Measurements from ENCODE around the gene DEPDC1. TPM values are rescaled to one million over a fixed set of nuclear protein-coding genes. Genes with fewer than 3 reads are reported as not detected.
"Not testable (repeated sequence)": the region's sequence is repeated elsewhere in the genome, so short reads cannot be mapped to it uniquely, and the experiment has no call there.

Gene DEPDC1
- total and polyA plus RNA-seq, 4 donors: 0.28 to 4.1 (median 0.40) TPM

GRCh38 chr1:68484618-68485017 lies 12.3 kb downstream of the DEPDC1 start:
- TF ChIP-seq CTCF (IDR thresholded peaks at IDR 0.05; ENCODE audit: control extremely low read depth, extremely low read depth): no peak
- Histone ChIP-seq H3K9me3 (ENCODE audit: control insufficient read depth in 4 of 4, insufficient read depth in 3 of 4, low read length in 3 of 4) (no peaks in the 10 kb centered on the region), H3K36me3 (ENCODE audit: control insufficient read depth in 4 of 4, insufficient read depth in 4 of 4, low read length in 4 of 4) (peaks cover 0 to 6% (median 2%) of the 10 kb centered on the region in 4 donors), H3K9ac (ENCODE audit: insufficient read depth in 1 of 2, low read length in 2 of 2) (no peak overlapping the region), H3K27ac (ENCODE audit: low read depth in 1 of 2, low read length in 1 of 2) (no peak overlapping the region), H3K27me3 (ENCODE audit: control insufficient read depth in 3 of 3, insufficient read depth in 3 of 3, low read length in 2 of 3) (no peaks in the 10 kb centered on the region), H3K4me3 (no peak overlapping the region), H3K4me1 (ENCODE audit: control insufficient read depth in 5 of 5, insufficient read depth in 5 of 5, low read length in 5 of 5) (no peaks in the 10 kb centered on the region)
- no peak for DNase-seq
- ATAC-seq (ENCODE audit: insufficient read depth, low FRiP score): no peak
- WGBS, 2 donors: 95 to 100% methylated on average over 1 of the region's 1 CpG

GRCh38 chr1:68481041-68481440 lies 15.8 kb downstream of the DEPDC1 start:
- 91% methylated on average over 3 of the region's 3 CpGs for WGBS, 2 donors

GRCh38 chr1:68479501-68479900 lies 17.4 kb downstream of the DEPDC1 start:
- Histone ChIP-seq H3K4me1 (ENCODE audit: control insufficient read depth in 5 of 5, insufficient read depth in 5 of 5, low read length in 5 of 5) (no peaks in the 10 kb centered on the region), H3K9me3 (ENCODE audit: control insufficient read depth in 4 of 4, insufficient read depth in 3 of 4, low read length in 3 of 4) (no peaks in the 10 kb centered on the region), H3K27ac (ENCODE audit: low read depth in 1 of 2, low read length in 1 of 2) (no peak overlapping the region), H3K9ac (ENCODE audit: insufficient read depth in 1 of 2, low read length in 2 of 2) (no peak overlapping the region), H3K36me3 (ENCODE audit: control insufficient read depth in 4 of 4, insufficient read depth in 4 of 4, low read length in 4 of 4) (peaks cover 0 to 13% (median 2%) of the 10 kb centered on the region in 4 donors), H3K27me3 (ENCODE audit: control insufficient read depth in 3 of 3, insufficient read depth in 3 of 3, low read length in 2 of 3) (no peaks in the 10 kb centered on the region), H3K4me3 (no peak overlapping the region)
- DNase-seq (no peak), ATAC-seq (ENCODE audit: insufficient read depth, low FRiP score) (no peak)
- TF ChIP-seq CTCF (IDR thresholded peaks at IDR 0.05; ENCODE audit: control extremely low read depth, extremely low read depth): no peak
- WGBS, 2 donors: 95 to 97% methylated on average over 2 of the region's 2 CpGs

More at GRCh38 chr1:68481041-68481440, 15.8 kb downstream of the DEPDC1 start:
- Histone ChIP-seq H3K4me1 (ENCODE audit: control insufficient read depth in 5 of 5, insufficient read depth in 5 of 5, low read length in 5 of 5) (no peaks in the 10 kb centered on the region), H3K36me3 (ENCODE audit: control insufficient read depth in 4 of 4, insufficient read depth in 4 of 4, low read length in 4 of 4) (peaks cover 0 to 13% (median 2%) of the 10 kb centered on the region in 4 donors), H3K4me3 (no peak overlapping the region), H3K9me3 (ENCODE audit: control insufficient read depth in 4 of 4, insufficient read depth in 3 of 4, low read length in 3 of 4) (no peaks in the 10 kb centered on the region), H3K27ac (ENCODE audit: low read depth in 1 of 2, low read length in 1 of 2) (no peak overlapping the region), H3K27me3 (ENCODE audit: control insufficient read depth in 3 of 3, insufficient read depth in 3 of 3, low read length in 2 of 3) (no peaks in the 10 kb centered on the region), H3K9ac (ENCODE audit: insufficient read depth in 1 of 2, low read length in 2 of 2) (no peak overlapping the region)
- no peak for TF ChIP-seq CTCF (IDR thresholded peaks at IDR 0.05; ENCODE audit: control extremely low read depth, extremely low read depth)
- DNase-seq: no peak
- no peak for ATAC-seq (ENCODE audit: insufficient read depth, low FRiP score)

GRCh38 chr1:68478662-68479061 lies 18.2 kb downstream of the DEPDC1 start:
- H3K27me3 ChIP-seq (ENCODE audit: control insufficient read depth in 3 of 3, insufficient read depth in 3 of 3, low read length in 2 of 3): no peaks in the 10 kb centered on the region
- WGBS, 2 donors: 93 to 96% methylated on average over 2 of the region's 2 CpGs
- H3K9ac ChIP-seq (ENCODE audit: insufficient read depth in 1 of 2, low read length in 2 of 2): no peak overlapping the region
- H3K36me3 ChIP-seq (ENCODE audit: control insufficient read depth in 4 of 4, insufficient read depth in 4 of 4, low read length in 4 of 4): peaks cover 0 to 13% (median 2%) of the 10 kb centered on the region in 4 donors
- no peak overlapping the region for H3K27ac ChIP-seq (ENCODE audit: low read depth in 1 of 2, low read length in 1 of 2)
- DNase-seq: no peak
- no peak overlapping the region for H3K4me3 ChIP-seq
- H3K9me3 ChIP-seq (ENCODE audit: control insufficient read depth in 4 of 4, insufficient read depth in 3 of 4, low read length in 3 of 4): no peaks in the 10 kb centered on the region
- H3K4me1 ChIP-seq (ENCODE audit: control insufficient read depth in 5 of 5, insufficient read depth in 5 of 5, low read length in 5 of 5): no peaks in the 10 kb centered on the region
- TF ChIP-seq CTCF (IDR thresholded peaks at IDR 0.05; ENCODE audit: control extremely low read depth, extremely low read depth): no peak
- no peak for ATAC-seq (ENCODE audit: insufficient read depth, low FRiP score)

- not testable (repeated sequence) for H3K4me1 ChIP-seq (ENCODE audit: control insufficient read depth in 5 of 5, insufficient read depth in 5 of 5, low read length in 5 of 5); DNase-seq; H3K27ac ChIP-seq (ENCODE audit: low read depth in 1 of 2, low read length in 1 of 2); H3K27me3 ChIP-seq (ENCODE audit: control insufficient read depth in 3 of 3, insufficient read depth in 3 of 3, low read length in 2 of 3); ATAC-seq (ENCODE audit: insufficient read depth, low FRiP score); H3K4me3 ChIP-seq; H3K9me3 ChIP-seq (ENCODE audit: control insufficient read depth in 4 of 4, insufficient read depth in 3 of 4, low read length in 3 of 4); H3K9ac ChIP-seq (ENCODE audit: insufficient read depth in 1 of 2, low read length in 2 of 2)
- 65 to 80% methylated on average over 2 of the region's 2 CpGs for WGBS, 2 donors
- H3K36me3 ChIP-seq (ENCODE audit: control insufficient read depth in 4 of 4, insufficient read depth in 4 of 4, low read length in 4 of 4): peaks cover 0 to 10% (median 0%) of the 10 kb centered on the region in 4 donors
Measured at GRCh38 chr1:68476626-68477025, 20.3 kb downstream of the DEPDC1 start.
